ENCODE results near the gene NXPE3. TPM values are rescaled to one million over a fixed set of nuclear protein-coding genes. Genes with fewer than 3 reads are reported as not detected.

NXPE3 gene
- total RNA-seq, 3 donors from 2014 or later = 1.7 to 15.1 (median 3.8) TPM

GRCh38 chr3:101868534-101869464 is 89.8 kb downstream of the NXPE3 start:
- TF ChIP-seq, protein P1, sequence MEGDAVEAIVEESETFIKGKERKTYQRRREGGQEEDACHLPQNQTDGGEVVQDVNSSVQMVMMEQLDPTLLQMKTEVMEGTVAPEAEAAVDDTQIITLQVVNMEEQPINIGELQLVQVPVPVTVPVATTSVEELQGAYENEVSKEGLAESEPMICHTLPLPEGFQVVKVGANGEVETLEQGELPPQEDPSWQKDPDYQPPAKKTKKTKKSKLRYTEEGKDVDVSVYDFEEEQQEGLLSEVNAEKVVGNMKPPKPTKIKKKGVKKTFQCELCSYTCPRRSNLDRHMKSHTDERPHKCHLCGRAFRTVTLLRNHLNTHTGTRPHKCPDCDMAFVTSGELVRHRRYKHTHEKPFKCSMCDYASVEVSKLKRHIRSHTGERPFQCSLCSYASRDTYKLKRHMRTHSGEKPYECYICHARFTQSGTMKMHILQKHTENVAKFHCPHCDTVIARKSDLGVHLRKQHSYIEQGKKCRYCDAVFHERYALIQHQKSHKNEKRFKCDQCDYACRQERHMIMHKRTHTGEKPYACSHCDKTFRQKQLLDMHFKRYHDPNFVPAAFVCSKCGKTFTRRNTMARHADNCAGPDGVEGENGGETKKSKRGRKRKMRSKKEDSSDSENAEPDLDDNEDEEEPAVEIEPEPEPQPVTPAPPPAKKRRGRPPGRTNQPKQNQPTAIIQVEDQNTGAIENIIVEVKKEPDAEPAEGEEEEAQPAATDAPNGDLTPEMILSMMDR (IDR thresholded peaks at IDR 0.05) = no peak
- Histone ChIP-seq H3K4me1 (ENCODE audit: low read depth) (no peaks in the 10 kb centered on the region), H3K9me3 (no peaks in the 10 kb centered on the region), H3K36me3 (ENCODE audit: low read depth) (no peaks in the 10 kb centered on the region), H3K4me3 (no peak overlapping the region)
- peak; percentile 67 to 79 (median 78) for DNase-seq
- intact Hi-C loops (cut with DNase I, micrococcal nuclease) = no loop called here
- peak; percentile 94 for ATAC-seq

DNA sequence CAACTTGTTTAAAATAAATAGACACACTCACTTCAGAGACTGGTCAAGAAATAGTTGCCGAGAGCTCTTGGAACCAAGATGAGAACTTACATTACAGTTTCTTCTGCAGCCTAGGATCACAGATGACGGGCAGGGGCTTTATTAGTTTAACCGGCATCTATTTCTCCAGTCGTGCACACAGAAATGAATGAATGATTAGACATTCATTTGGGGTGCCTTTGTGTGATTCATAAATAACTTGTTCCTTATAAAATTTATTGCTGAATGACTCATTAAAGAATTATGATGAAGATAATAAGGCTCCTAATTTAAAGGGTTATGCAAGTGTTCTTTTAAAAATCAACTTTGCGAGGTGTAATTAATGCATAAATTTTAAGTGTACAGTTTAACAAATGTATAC is 91.1 kb downstream of the NXPE3 start:
- Histone ChIP-seq H3K4me1 (ENCODE audit: low read depth) (no peaks in the 10 kb centered on the region), H3K4me3 (no peak overlapping the region), H3K36me3 (ENCODE audit: low read depth) (no peaks in the 10 kb centered on the region), H3K9me3 (no peaks in the 10 kb centered on the region)
- DNase-seq (no peak), ATAC-seq (no peak)
- TF ChIP-seq, protein P1 (IDR thresholded peaks at IDR 0.05) = no peak
- intact Hi-C loops (cut with DNase I, micrococcal nuclease) = no loop called here

DNA sequence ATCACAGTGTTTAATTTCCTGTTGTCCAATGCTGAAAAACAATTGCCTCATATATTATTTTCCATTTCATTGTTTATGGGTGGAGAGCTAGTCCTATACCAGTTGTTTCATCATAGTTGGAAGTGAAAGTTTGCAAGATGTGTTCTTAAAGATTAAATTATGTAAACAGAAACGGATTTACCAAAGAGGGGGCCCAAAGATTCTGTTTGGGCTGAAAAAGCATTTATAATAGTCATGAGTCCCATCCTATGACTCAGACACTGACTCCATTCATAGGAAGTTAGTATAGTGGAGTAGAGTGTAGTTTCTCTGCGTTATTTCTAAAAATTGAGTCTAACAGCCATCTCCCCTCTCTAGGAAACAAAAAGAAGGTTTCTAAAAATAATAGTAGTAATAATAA is 94.6 kb downstream of the NXPE3 start:
- Histone ChIP-seq H3K9me3 (no peaks in the 10 kb centered on the region), H3K36me3 (ENCODE audit: low read depth) (no peaks in the 10 kb centered on the region), H3K4me3 (no peak overlapping the region), H3K4me1 (ENCODE audit: low read depth) (peaks cover 5% of the 10 kb centered on the region)
- TF ChIP-seq, protein P1 (IDR thresholded peaks at IDR 0.05) = no peak
- ATAC-seq (no peak), DNase-seq (no peak)
- intact Hi-C loops (cut with DNase I, micrococcal nuclease) = no loop called here

DNA sequence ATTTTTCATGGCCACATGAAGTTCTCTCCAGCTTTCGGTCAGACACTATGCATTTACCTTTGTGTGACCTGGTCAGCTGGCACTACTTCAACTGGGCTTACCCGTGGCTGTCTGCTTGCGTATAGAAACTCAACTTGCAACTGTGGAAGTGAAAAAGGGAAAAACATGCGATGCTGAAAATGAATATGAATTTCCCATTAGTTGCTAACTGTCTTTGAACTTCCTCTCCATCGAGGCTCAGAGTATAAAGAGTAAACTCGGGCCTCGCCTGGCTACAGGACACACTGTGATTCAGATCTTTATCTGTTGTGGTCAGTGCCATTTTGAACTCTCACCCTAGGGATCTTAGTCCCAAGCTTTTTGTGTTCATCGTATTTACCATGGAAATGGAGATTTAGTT is 97.1 kb downstream of the NXPE3 start:
- no peaks in the 10 kb centered on the region for H3K9me3 ChIP-seq
- TF ChIP-seq, protein P1 (IDR thresholded peaks at IDR 0.05) = no peak
- intact Hi-C loops (cut with DNase I, micrococcal nuclease) = no loop called here
- no peak for ATAC-seq
- no peaks in the 10 kb centered on the region for H3K36me3 ChIP-seq (ENCODE audit: low read depth)
- H3K4me3 ChIP-seq = no peak overlapping the region
- H3K4me1 ChIP-seq (ENCODE audit: low read depth) = peaks cover 11% of the 10 kb centered on the region
- DNase-seq = no peak

Other genes with a start within 250 kb of the NXPE3 start
- gene TRMT10C, start 217.3 kb upstream of the NXPE3 start, total RNA-seq = 10 to 100 TPM; 14.4 to 17.6 (median 15.7) TPM
- gene PCNP, start 205.0 kb upstream of the NXPE3 start, total RNA-seq = 100 to 1,000 TPM in 1 of 3 donors, 10 to 100 TPM in 2; 78.0 to 168 (median 94.3) TPM
- 10 to 100 TPM; 13.0 to 19.4 (median 13.1) TPM for gene ZBTB11, start 102.1 kb upstream of the NXPE3 start, total RNA-seq
- 100 to 1,000 TPM; 710 to 847 (median 734) TPM for gene RPL24, start 92.5 kb upstream of the NXPE3 start, total RNA-seq
- 10 to 100 TPM in 1 of 3 donors, 1 to 10 TPM in 2; 4.2 to 10.2 (median 4.3) TPM for gene CEP97, start 54.6 kb upstream of the NXPE3 start, total RNA-seq
- 10 to 100 TPM; 85.0 to 97.5 (median 91.5) TPM for gene NFKBIZ, start 70.3 kb downstream of the NXPE3 start, total RNA-seq

Measured in mucosa of descending colon (tissue), 3 donors.